Testis (tissue), 2 donors: ENCODE measurements around the gene MRPS7.

Experiments used
- CTCF ChIP-seq, 3 experiments: fragments of 450-650 bp in 2 of 3; fragments of 200-600 bp in 1 of 3; sonication (generic) in 1 of 3; IDR thresholded peaks; one replicate each; pipeline ENCODE4 v1.5.1; 2016 to 2019; ENCODE audit warnings: antibody characterized with exemption in 3 of 3, mild to moderate bottlenecking in 2 of 3, moderate library complexity in 1 of 3
- POLR2A ChIP-seq: fragments of 450-650 bp; IDR thresholded peaks from one replicate; pipeline ENCODE4 v1.6.1; 2017; ENCODE audit warnings: antibody characterized with exemption, mild to moderate bottlenecking, moderate library complexity

- TF ChIP-seq CTCF (IDR thresholded peaks at IDR 0.05), result no peak
- no peak for TF ChIP-seq POLR2A
These were observed 23.6 kb upstream of the MRPS7 start for GRCh38 chr17:75238020-75238580.
